ENCODE results near the gene ADAMTS4.

Gene ADAMTS4

GRCh38 chr1:161233102-161233501, 34.2 kb upstream of the ADAMTS4 start:
- TF ChIP-seq, protein P1, sequence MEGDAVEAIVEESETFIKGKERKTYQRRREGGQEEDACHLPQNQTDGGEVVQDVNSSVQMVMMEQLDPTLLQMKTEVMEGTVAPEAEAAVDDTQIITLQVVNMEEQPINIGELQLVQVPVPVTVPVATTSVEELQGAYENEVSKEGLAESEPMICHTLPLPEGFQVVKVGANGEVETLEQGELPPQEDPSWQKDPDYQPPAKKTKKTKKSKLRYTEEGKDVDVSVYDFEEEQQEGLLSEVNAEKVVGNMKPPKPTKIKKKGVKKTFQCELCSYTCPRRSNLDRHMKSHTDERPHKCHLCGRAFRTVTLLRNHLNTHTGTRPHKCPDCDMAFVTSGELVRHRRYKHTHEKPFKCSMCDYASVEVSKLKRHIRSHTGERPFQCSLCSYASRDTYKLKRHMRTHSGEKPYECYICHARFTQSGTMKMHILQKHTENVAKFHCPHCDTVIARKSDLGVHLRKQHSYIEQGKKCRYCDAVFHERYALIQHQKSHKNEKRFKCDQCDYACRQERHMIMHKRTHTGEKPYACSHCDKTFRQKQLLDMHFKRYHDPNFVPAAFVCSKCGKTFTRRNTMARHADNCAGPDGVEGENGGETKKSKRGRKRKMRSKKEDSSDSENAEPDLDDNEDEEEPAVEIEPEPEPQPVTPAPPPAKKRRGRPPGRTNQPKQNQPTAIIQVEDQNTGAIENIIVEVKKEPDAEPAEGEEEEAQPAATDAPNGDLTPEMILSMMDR (IDR thresholded peaks at IDR 0.05; ENCODE audit: extremely low read depth, missing control alignments), result no peak
- no peak for DNase-seq (ENCODE audit: low spot score)

GRCh38 chr1:161230762-161231161, 31.9 kb upstream of the ADAMTS4 start:
- TF ChIP-seq, protein P1 (IDR thresholded peaks at IDR 0.05; ENCODE audit: extremely low read depth, missing control alignments), result no peak
- no peak for DNase-seq (ENCODE audit: low spot score)

DNA sequence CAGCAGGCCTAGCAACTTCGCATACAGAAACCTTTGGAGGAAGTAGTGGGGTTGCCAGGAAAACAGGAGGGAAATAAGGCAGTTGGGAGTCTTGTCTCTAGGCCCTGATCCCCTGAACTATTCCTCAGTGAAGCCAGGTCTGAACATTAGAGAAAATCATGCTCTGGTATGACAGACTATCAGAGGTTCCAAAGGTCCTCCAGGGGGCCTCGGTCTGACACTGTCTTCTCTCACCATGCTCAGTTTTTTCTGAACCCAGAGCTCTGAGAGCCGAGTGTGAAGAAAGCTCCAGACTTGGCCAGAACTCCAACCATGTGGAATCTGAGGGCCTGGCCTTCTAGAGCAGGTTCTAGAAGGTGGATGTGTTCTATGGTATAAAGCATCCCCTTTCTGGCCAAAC, 31.0 kb upstream of the ADAMTS4 start:
- DNase-seq (ENCODE audit: low spot score), result no peak
- TF ChIP-seq, protein P1 (IDR thresholded peaks at IDR 0.05; ENCODE audit: extremely low read depth, missing control alignments), result no peak

- TF ChIP-seq, protein P1 (IDR thresholded peaks at IDR 0.05; ENCODE audit: extremely low read depth, missing control alignments), result no peak
- no peak for DNase-seq (ENCODE audit: low spot score)
These were observed 29.2 kb upstream of the ADAMTS4 start for GRCh38 chr1:161228032-161228431.

GRCh38 chr1:161227196-161227871, 28.5 kb upstream of the ADAMTS4 start:
- peak; percentile 78 for DNase-seq (ENCODE audit: low spot score)
- TF ChIP-seq, protein P1 (IDR thresholded peaks at IDR 0.05; ENCODE audit: extremely low read depth, missing control alignments), result peak; percentile 67

DNA sequence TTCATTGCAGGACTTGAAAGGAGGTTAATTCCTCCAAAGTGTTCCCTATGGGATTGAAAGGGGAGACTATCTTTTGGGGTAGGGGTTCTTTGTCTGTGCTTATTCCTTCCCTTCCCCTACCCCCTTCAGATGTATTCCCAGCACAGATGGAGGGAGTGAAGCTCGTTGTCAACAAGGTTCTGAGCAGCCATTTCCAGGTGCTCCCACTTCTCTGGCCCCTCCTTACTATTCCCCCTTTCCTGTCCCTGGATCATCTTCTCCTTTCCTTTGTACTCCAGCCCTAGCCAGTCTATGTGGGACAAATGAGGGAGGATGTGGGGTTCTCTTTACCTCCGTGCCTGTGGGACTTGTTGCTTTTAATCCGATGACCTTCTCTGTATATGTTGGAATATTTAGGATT, 27.9 kb upstream of the ADAMTS4 start:
- TF ChIP-seq, protein P1 (IDR thresholded peaks at IDR 0.05; ENCODE audit: extremely low read depth, missing control alignments), result no peak
- no peak for DNase-seq (ENCODE audit: low spot score)

GRCh38 chr1:161226320-161226711, 27.5 kb upstream of the ADAMTS4 start:
- TF ChIP-seq, protein P1 (IDR thresholded peaks at IDR 0.05; ENCODE audit: extremely low read depth, missing control alignments), result no peak
- no peak for DNase-seq (ENCODE audit: low spot score)

All from GM20000 (cell line).